Psoas muscle (tissue), 8 donors: Measurements from ENCODE around the gene C21orf58. TPM values are rescaled to one million over a fixed set of nuclear protein-coding genes. Genes with fewer than 3 reads are reported as not detected.
A peak's percentile ranks its signal among the peaks of the same experiment; 100 is the strongest.

Experiments used
- ATAC-seq, 4 donors: fragments of 200-7000 bp; cut with Tn5 transposase; one replicate each; pipeline ENCODE4 v1.9.1; 2020; ENCODE audit warnings: moderate library complexity in 3 of 4, mild to moderate bottlenecking in 2 of 4
- DNase-seq, 2 donors: peaks; one replicate each; pipeline ENCODE4 v3.0.0-alpha.2; 2020
- H3K27ac ChIP-seq: fragments of 200-600 bp; one replicate; pipeline ENCODE4 v1.8.0; 2022
- H3K27me3 ChIP-seq, 3 donors: fragments of 200-600 bp in 1 of 3; one replicate each; pipeline versions ENCODE4 v1.6.1 to v1.8.0; 2013 to 2022; ENCODE audit warnings: low read length in 2 of 3, mild to moderate bottlenecking in 2 of 3, moderate library complexity in 1 of 3; ENCODE audit not compliant: insufficient read depth in 3 of 3
- H3K36me3 ChIP-seq, 2 donors: fragments of 200-600 bp in 1 of 2; one replicate each; pipeline versions ENCODE4 v1.6.1 to v1.8.0; 2013 to 2022; ENCODE audit warnings: low read depth in 1 of 2, mild to moderate bottlenecking in 1 of 2, moderate library complexity in 1 of 2; ENCODE audit not compliant: insufficient read depth in 1 of 2
- H3K4me1 ChIP-seq: fragments of 200-600 bp; one replicate; pipeline ENCODE4 v1.8.0; 2022
- H3K4me3 ChIP-seq: fragments of 200-600 bp; one replicate; pipeline ENCODE4 v1.8.0; 2022; ENCODE audit warnings: mild to moderate bottlenecking
- H3K9me3 ChIP-seq: fragments of 200-600 bp; one replicate; pipeline ENCODE4 v1.8.0; 2022
- whole genome bisulfite sequencing, 3 donors: extraction: QIAGEN DNeasy Blood & Tissue Kit; methylation state at CpG; one replicate each; pipeline versions ENCODE4 v1.1.6 to v1.1.7; 2013; 5-methylcytosine and 5-hydroxymethylcytosine counted together
- intact Hi-C, 2 donors: fragments of 100-400 bp; cut with DNase I; formaldehyde crosslinking; loops; one replicate each; pipeline versions ENCODE4 v1.11.0 to v1.14.2; 2022
- polyA plus RNA-seq, 3 donors: library from polyadenylated mRNA; stranded (reverse); fragments of 200-250 nt; gene quantifications; one replicate each; pipeline ENCODE4 v1.2.3, GENCODE V29; 2013
- total RNA-seq, 4 donors: library from RNA; stranded (reverse); fragmentation: NEBNext Ultra II Directional in 2 of 4; extraction: Animal tissue kit (Norgen Biotek cat#: 25700) in 2 of 4; gene quantifications; one replicate each; pipeline versions ENCODE4 v1.2.1 to v1.2.4, GENCODE V29; 2021 to 2023
- TF ChIP-seq, protein P1 (sequence below): fragments of 200-600 bp; IDR thresholded peaks from one replicate; pipeline ENCODE4 v1.8.0; 2022; ENCODE audit warnings: antibody characterized with exemption
- donor health status: healthy with polysubstance abuse.
- donor health status: DM: no; HTN: no; CAD: no; lungs with moderate emphysema.
- donor health status: Bipolar disorder and iron deficiency.
- donor health status: healthy.
- donor health status: DM: yes; HTN: yes; CAD: no.
- donor health status: DM: no; HTN: no; CAD: no.
- donor health status: DM: no; HTN: no; CAD: no.
- donor health status: DM: yes; HTN: yes; CAD: no.

Gene C21orf58
- total and polyA plus RNA-seq, 7 donors, result 0.38 to 3.0 (median 1.1) TPM

DNA sequence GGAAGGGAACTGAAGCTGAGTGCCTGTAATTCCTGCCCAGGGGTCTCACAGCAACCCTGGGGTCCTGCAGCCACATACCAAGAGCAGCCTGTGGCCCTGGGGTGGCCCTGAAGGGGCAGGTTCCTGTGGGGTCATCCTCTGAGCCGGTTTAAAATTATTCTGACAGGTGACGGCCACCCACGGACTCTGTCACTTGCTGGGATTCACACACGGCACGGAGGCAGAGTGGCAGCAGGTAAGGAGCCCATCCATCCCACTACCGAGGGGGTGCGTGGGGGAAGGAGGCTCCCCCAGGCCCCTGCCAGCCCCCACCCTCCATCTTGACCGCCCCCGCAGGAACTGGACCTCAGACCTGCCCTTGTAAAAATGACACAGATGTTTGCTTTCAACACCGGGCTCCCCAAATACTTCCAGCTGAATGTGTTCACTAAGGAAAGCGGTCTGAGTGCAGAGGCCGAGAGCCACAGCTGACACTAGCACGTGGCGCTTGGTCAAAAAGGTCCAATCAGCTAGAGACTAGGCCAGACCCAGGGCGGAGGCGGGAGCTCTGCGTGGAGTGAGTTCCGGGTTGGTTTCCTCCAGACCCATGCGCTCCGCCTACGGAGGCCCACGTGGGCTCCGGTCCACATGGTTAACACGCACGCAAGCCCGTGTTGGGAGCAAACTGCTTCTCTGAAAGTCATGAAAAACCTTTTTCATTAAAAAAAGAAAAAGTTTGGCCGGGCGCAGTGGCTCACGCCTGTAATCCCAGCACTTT, 27.5 kb downstream of the C21orf58 start:
- intact Hi-C loops, result no loop called here
- TF ChIP-seq, protein P1, sequence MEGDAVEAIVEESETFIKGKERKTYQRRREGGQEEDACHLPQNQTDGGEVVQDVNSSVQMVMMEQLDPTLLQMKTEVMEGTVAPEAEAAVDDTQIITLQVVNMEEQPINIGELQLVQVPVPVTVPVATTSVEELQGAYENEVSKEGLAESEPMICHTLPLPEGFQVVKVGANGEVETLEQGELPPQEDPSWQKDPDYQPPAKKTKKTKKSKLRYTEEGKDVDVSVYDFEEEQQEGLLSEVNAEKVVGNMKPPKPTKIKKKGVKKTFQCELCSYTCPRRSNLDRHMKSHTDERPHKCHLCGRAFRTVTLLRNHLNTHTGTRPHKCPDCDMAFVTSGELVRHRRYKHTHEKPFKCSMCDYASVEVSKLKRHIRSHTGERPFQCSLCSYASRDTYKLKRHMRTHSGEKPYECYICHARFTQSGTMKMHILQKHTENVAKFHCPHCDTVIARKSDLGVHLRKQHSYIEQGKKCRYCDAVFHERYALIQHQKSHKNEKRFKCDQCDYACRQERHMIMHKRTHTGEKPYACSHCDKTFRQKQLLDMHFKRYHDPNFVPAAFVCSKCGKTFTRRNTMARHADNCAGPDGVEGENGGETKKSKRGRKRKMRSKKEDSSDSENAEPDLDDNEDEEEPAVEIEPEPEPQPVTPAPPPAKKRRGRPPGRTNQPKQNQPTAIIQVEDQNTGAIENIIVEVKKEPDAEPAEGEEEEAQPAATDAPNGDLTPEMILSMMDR, result no peak
- Histone ChIP-seq H3K4me3 (peak overlapping the region; percentile 28), H3K4me1 (peaks cover 15% of the 10 kb centered on the region), H3K27me3 (peaks cover 0 to 21% (median 2%) of the 10 kb centered on the region in 3 donors), H3K27ac (peak overlapping the region; percentile 70), H3K36me3 (peaks cover 0 to 20% of the 10 kb centered on the region in 2 donors), H3K9me3 (no peaks in the 10 kb centered on the region)
- ATAC-seq (peak; percentile 75 to 86 (median 86)), DNase-seq (peak; percentile 89 to 93)
- WGBS, 3 donors, result 29 to 56% (median 43%) methylated on average over 28 to 29 of the region's 29 CpGs

DNA sequence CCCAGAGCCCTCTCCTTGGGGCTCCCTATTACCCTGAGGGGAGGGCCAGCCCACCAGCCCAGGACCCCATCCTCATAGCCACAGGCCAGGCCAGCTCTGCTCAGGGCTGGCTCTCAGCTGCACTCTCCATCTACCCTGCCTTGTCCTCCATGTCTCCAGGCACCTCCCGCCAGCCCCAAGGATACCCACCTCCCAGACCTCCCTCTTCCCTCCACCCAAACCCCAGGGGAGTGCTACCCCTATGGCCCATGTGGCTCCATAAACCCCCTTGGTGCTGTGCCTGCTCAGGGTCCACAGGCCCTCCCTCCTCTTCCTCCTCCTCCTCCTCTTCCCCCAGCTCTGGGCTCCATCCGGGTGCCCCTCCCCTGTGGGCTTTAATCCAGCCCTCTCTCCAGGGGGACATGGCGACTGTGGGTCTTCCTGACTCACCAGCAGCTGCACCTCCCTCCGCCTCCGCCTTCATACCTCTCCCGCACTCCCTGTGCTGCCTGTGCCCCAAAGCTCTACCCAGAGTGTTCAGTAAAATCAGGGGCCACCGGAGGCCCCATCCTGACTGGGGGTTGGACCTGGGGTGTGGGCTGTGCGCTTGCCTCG, 28.4 kb downstream of the C21orf58 start:
- peaks cover 15% of the 10 kb centered on the region for H3K4me1 ChIP-seq
- DNase-seq (peak; percentile 41 to 63), ATAC-seq (peak in 3 of 4 donors; percentile 26 to 47 (median 26))
- H3K27ac ChIP-seq, result peak overlapping the region; percentile 70
- TF ChIP-seq, protein P1, result no peak
- no peaks in the 10 kb centered on the region for H3K9me3 ChIP-seq
- no peak overlapping the region for H3K4me3 ChIP-seq
- H3K27me3 ChIP-seq, result peaks cover 0 to 21% (median 2%) of the 10 kb centered on the region in 3 donors
- 29 to 40% (median 30%) methylated on average over 8 to 9 of the region's 9 CpGs for WGBS, 3 donors
- intact Hi-C loops, result no loop called here
- peaks cover 0 to 18% of the 10 kb centered on the region in 2 donors for H3K36me3 ChIP-seq

DNA sequence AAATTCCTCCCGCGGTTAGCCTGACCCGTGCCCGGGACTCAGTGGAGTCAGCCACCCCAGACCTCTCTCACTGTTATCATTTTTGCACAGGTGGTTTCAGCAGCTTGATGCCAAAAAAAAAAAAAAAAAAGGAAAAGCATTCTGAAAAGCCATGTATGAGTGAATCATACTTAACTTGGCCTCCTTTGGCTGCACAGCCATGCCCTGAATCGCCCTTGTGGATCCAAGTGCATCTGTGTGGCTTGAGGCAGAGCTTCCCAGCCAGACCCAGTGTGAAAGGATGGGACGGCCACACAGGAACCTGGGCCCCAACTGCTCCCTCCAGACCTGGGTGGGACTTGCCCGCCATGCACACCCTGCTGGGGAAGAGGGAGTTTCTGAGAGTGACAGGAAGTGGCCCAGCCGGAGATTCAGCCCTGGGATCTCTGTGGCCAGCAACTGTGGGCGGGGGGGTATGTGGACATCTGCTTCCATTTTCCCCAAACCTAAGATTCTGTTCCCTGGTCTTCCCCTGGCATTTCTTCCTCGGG, 29.0 kb downstream of the C21orf58 start:
- peak in 2 of 4 donors; percentile 4 to 19 for ATAC-seq
- peaks cover 0 to 19% (median 2%) of the 10 kb centered on the region in 3 donors for H3K27me3 ChIP-seq
- TF ChIP-seq, protein P1, result no peak
- no peak overlapping the region for H3K27ac ChIP-seq
- peaks cover 15% of the 10 kb centered on the region for H3K4me1 ChIP-seq
- no peak overlapping the region for H3K4me3 ChIP-seq
- no peaks in the 10 kb centered on the region for H3K9me3 ChIP-seq
- DNase-seq, result no peak
- intact Hi-C loops, result no loop called here
- WGBS, 3 donors, result 57 to 62% (median 61%) methylated on average over 10 of the region's 10 CpGs
- peaks cover 0 to 14% of the 10 kb centered on the region in 2 donors for H3K36me3 ChIP-seq

DNA sequence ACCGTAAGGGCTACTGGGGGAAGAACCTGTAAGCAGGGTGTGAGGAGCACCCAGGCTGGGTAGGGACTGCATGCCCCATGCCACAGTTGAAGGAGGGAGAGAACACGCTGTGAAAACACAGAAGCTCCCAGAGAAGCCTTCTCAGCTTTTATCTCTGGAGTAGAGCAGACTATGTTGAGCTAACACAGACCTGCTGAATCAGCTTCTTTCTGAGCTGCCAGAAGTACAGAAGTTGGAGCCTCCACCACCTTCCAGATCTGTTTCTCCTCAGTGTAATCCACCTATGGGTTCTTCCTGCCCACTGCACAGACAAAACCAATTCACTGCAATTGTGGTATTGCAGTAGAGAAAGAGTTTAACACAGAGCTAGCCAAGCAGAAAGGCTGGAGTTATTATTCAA, 32.1 kb downstream of the C21orf58 start:
- 98 to 100% (median 99%) methylated on average over 2 of the region's 2 CpGs for WGBS, 3 donors
- no peaks in the 10 kb centered on the region for H3K9me3 ChIP-seq
- H3K4me3 ChIP-seq, result no peak overlapping the region
- intact Hi-C loops, result no loop called here
- ATAC-seq (no peak), DNase-seq (no peak)
- no peak overlapping the region for H3K27ac ChIP-seq
- peaks cover 13% of the 10 kb centered on the region for H3K4me1 ChIP-seq
- peaks cover 0 to 6% (median 0%) of the 10 kb centered on the region in 3 donors for H3K27me3 ChIP-seq
- H3K36me3 ChIP-seq, result peaks cover 0 to 31% of the 10 kb centered on the region in 2 donors
- TF ChIP-seq, protein P1, result no peak
